Measurements from ENCODE around the gene BCAP29. TPM values are rescaled to one million over a fixed set of nuclear protein-coding genes. Genes with fewer than 3 reads are reported as not detected.
"Not testable (repeated sequence)": the region's sequence is repeated elsewhere in the genome, so short reads cannot be mapped to it uniquely, and the experiment has no call there.

BCAP29 gene
- total RNA-seq, result 40.8 TPM

GRCh38 chr7:107579885-107580715 lies at the start of gene BCAP29:
BCAP29 (plus strand) TSS chr7:107580246; CDS start chr7:107580773, 527 bp downstream.
- FAIRE-seq, result no peak
- DNase-seq (ENCODE audit: low spot score in 2 of 2), result peak; percentile 73 to 74

- FAIRE-seq, result no peak
- DNase-seq (ENCODE audit: low spot score in 2 of 2), result no peak
Observed at GRCh38 chr7:107530751-107531150, 49.3 kb upstream of the BCAP29 start.

- no peak for DNase-seq (ENCODE audit: low spot score in 2 of 2)
- FAIRE-seq, result no peak
Observed at GRCh38 chr7:107534139-107534538, 45.9 kb upstream of the BCAP29 start.

- DNase-seq (ENCODE audit: low spot score in 2 of 2); FAIRE-seq: not testable (repeated sequence)
Observed at GRCh38 chr7:107537228-107537627, 42.8 kb upstream of the BCAP29 start.

- no peak for FAIRE-seq
Observed at GRCh38 chr7:107538001-107538400, 42.0 kb upstream of the BCAP29 start.

GRCh38 chr7:107543338-107543993 lies 36.6 kb upstream of the BCAP29 start:
- DNase-seq (ENCODE audit: low spot score in 2 of 2) (no peak), FAIRE-seq (no peak)

More at GRCh38 chr7:107538001-107538400, 42.0 kb upstream of the BCAP29 start:
- DNase-seq (ENCODE audit: low spot score in 2 of 2), result no peak

GRCh38 chr7:107544848-107545591 lies 35.0 kb upstream of the BCAP29 start:
- no peak for FAIRE-seq
- no peak for DNase-seq (ENCODE audit: low spot score in 2 of 2)

GRCh38 chr7:107551936-107552335 lies 28.1 kb upstream of the BCAP29 start:
- FAIRE-seq, result no peak
- no peak for DNase-seq (ENCODE audit: low spot score in 2 of 2)

- DNase-seq (ENCODE audit: low spot score in 2 of 2) (no peak), FAIRE-seq (no peak)
Observed at GRCh38 chr7:107555893-107556292, 24.2 kb upstream of the BCAP29 start.

- FAIRE-seq (no peak), DNase-seq (ENCODE audit: low spot score in 2 of 2) (no peak)
Observed at GRCh38 chr7:107559864-107560263, 20.2 kb upstream of the BCAP29 start.

GRCh38 chr7:107560898-107561516 lies 19.0 kb upstream of the BCAP29 start:
- no peak for FAIRE-seq
- no peak for DNase-seq (ENCODE audit: low spot score in 2 of 2)

- DNase-seq (ENCODE audit: low spot score in 2 of 2) (peak in 1 of 2 donors; percentile 30), FAIRE-seq (no peak)
Observed at GRCh38 chr7:107563081-107563774, 16.8 kb upstream of the BCAP29 start.

- peak; percentile 73 to 82 for DNase-seq (ENCODE audit: low spot score in 2 of 2)
- no peak for FAIRE-seq
Observed at GRCh38 chr7:107563775-107564552, 16.1 kb upstream of the BCAP29 start, which contains the start of the genes COG5 and DUS4L. COG5 (minus strand) TSS chr7:107563920; CDS start chr7:107563896, 24 bp downstream. DUS4L (plus strand) TSS chr7:107563971; CDS start chr7:107567071, 3,100 bp downstream.

GRCh38 chr7:107564553-107565298 lies 15.3 kb upstream of the BCAP29 start:
- DNase-seq (ENCODE audit: low spot score in 2 of 2) (no peak), FAIRE-seq (no peak)

GRCh38 chr7:107570298-107570697 lies 9.7 kb upstream of the BCAP29 start:
- FAIRE-seq (no peak), DNase-seq (ENCODE audit: low spot score in 2 of 2) (no peak)

- no peak for DNase-seq (ENCODE audit: low spot score in 2 of 2)
- peak; percentile 8 for FAIRE-seq
Observed at GRCh38 chr7:107573537-107573936, 6.5 kb upstream of the BCAP29 start.

- FAIRE-seq (no peak), DNase-seq (ENCODE audit: low spot score in 2 of 2) (no peak)
Observed at GRCh38 chr7:107579554-107579884, 527 bp upstream of the BCAP29 start.

GRCh38 chr7:107580716-107581383 lies 804 bp downstream of the BCAP29 start:
- FAIRE-seq, result no peak
- DNase-seq (ENCODE audit: low spot score in 2 of 2), result no peak
